Stimulated activated CD8-positive, alpha-beta memory T cell treated with anti-CD3 and anti-CD28 coated beads, Interleukin-7, amount 100 ng/mL, for 4 hours (primary cell): ENCODE measurements around the gene SLFN11.
A peak's percentile ranks its signal among the peaks of the same experiment; 100 is the strongest.
"Not testable (repeated sequence)": the region's sequence is repeated elsewhere in the genome, so short reads cannot be mapped to it uniquely, and the experiment has no call there.

Experiments used
- DNase-seq, 2 donors: peaks; one replicate each; pipeline ENCODE4 v3.0.0-alpha.2; 2020; ENCODE audit warnings: low read depth in 2 of 2

Gene SLFN11, protein sequence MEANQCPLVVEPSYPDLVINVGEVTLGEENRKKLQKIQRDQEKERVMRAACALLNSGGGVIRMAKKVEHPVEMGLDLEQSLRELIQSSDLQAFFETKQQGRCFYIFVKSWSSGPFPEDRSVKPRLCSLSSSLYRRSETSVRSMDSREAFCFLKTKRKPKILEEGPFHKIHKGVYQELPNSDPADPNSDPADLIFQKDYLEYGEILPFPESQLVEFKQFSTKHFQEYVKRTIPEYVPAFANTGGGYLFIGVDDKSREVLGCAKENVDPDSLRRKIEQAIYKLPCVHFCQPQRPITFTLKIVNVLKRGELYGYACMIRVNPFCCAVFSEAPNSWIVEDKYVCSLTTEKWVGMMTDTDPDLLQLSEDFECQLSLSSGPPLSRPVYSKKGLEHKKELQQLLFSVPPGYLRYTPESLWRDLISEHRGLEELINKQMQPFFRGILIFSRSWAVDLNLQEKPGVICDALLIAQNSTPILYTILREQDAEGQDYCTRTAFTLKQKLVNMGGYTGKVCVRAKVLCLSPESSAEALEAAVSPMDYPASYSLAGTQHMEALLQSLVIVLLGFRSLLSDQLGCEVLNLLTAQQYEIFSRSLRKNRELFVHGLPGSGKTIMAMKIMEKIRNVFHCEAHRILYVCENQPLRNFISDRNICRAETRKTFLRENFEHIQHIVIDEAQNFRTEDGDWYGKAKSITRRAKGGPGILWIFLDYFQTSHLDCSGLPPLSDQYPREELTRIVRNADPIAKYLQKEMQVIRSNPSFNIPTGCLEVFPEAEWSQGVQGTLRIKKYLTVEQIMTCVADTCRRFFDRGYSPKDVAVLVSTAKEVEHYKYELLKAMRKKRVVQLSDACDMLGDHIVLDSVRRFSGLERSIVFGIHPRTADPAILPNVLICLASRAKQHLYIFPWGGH

DNA sequence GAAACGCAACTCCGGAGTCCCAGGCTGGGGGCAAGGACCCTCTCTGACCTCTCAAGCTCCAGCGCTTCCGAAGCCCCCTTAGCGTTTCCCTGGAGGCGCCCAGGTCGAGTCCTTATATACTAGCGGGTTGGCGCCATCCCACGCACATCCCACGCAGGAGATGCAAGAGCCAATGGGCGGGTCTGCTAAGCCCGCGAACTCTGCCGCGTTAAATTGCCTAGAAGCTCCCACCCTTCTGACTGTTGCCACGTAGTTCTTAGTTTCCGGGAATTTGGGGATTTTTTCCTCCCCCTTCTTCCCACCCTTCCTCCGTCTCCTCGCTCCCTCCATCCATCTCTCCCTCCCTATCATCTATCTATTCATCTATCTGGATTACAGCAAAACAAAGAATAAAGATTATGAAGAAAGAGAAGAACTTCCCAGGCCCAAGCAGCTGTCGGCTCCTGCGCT, at the start of gene SLFN11:
Gene SLFN11 (minus strand): TSS at position 88 of the 450 bp plus-strand sequence. CDS start 9,814 bp downstream, outside the sequence.
- DNase-seq, result peak; percentile 83 to 89

DNA sequence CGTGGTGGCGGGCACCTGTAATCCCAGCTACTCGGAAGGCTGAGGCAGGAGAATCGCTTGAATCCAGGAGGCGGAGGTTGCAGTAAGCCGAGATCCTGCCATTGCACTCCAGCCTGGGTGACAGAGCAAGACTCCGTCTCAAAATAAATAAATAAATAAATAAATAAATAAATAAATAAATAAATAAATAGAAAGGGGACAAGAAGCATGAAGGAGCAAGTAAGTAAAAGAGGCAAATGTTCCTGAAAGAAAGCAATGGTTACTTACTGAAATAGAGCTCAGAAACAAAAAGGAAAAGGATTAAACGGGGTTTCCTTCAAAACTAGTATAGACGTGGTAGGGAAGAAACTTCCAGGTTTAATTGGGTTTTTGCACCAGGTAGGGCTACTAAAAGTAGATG, 47.6 kb upstream of the SLFN11 start:
- not testable (repeated sequence) for DNase-seq

DNA sequence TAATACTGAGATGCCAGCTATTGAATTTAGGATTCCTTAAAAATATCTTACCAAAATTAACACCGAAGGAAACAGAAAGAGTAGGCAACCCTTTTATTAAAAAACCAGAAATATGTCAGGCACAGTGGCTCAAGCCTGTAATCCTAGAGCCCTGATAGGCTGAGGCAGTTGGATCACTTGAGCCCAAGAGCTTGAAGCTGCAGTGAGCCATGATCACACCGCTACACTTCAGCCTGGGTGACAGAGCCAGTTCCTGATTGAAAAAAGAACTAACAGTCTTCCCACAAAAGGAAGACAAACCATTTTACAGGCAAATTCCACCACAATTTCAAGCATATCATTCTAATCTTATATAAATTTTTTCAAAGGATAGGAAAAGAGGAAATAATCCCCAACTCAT, 43.2 kb upstream of the SLFN11 start:
- DNase-seq, result no peak

DNA sequence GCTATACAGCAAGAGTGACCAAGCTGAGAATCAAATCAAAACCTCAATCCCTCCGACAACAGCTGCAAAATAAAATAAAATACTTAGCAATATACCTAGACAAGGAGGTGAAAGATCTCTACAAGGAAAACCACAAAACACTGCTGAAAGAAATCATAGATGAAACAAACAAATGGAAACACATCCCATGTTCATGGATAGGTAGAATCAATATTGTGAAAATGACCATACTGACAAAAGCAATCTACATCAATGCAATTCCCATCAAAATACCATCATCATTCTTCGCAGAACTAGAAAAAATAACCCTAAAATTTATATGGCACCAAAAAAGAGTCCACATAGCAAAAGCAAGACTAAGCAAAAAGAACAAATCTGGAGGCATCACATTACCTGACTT, 41.3 kb upstream of the SLFN11 start:
- DNase-seq, result not testable (repeated sequence)

DNA sequence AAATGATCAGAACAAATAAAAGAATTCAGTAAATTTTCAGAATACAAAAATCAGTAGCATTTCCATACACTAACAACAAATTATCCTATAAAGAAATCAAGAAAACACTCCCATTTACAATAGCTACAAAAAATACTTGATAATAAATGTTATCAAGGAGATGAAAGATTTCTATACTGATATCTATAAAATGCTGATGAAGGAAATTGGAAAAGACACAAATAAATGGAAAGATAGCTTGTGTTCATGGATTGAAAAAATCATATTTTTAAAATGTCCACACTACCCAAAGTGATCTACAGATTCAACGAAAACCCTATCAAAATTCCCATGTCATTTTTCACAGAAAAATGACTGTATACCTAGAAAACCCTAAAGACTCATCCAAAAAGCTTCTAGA, 40.8 kb upstream of the SLFN11 start:
- DNase-seq, result no peak

DNA sequence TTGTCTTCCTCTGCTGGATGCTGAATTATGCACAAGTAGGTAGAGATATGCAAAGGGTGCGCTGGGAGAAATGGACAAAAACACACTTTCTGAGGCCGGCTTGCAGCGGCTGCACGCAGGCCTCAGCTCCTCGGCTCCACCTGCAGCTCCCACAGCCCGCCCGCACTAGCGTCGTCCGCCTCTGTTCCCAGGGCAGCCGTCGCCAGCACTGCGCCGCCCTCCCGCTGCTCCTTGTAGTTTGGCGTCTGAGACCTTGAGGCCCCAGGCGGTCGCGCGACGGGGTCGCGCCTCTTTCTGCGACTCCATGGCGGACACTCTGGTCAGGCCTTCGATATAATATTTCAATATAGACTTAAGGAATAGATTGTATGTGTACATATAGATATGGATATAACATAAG, 34.1 kb upstream of the SLFN11 start:
- DNase-seq, result no peak

DNA sequence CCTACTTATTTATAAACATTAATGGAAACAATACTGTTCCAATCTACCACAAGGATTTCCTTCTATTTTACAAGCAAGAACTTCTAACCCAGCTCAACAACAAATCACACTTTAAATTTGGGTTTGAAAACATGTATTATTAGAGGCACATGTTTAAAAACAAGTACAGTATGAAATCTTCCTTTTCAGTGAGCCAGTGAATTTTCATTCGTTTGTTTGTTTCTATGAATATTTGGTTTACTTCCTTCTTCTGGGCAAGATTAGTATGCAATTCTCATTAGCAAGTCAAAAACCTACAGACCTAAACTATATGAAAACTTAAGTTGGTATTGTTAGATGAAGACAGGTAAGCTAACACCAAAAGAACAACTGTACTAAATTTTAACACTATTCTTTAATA, 33.1 kb upstream of the SLFN11 start:
- DNase-seq, result no peak

DNA sequence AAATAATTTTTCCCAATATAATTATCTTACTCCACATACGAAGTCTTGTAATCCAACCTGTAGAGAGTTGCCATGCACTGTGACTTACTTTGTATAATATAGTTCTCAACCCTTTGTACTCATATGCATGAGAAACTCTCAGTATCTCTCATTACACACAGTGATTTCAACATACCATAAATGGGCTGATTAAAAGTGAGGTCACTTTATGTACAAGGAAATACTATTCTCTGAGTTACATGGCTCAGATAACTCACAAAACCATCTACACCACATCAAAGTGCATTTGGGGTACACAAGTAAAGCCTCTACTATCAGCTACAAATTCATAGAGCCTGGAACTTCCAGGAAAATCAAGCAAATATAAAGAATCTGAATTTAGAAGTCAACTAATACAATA, 30.9 kb upstream of the SLFN11 start:
- no peak for DNase-seq

DNA sequence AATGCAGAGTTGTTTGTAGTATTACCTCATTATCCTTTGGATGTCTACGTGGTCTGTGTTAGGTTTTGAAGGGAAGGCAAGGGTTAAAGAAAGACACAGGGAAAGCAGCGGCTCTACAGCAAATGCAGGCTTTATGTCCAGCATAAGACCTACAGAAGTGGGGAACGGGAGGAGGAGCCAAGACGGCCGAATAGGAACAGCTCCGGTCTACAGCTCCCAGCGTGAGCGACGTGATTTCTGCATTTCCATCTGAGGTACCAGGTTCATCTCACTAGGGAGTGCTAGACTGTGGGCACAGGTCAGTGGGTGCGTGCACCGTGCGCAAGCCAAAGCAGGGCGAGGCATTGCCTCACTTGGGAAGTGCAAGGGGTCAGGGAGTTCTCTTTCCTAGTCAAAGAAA, 20.4 kb upstream of the SLFN11 start:
- not testable (repeated sequence) for DNase-seq

DNA sequence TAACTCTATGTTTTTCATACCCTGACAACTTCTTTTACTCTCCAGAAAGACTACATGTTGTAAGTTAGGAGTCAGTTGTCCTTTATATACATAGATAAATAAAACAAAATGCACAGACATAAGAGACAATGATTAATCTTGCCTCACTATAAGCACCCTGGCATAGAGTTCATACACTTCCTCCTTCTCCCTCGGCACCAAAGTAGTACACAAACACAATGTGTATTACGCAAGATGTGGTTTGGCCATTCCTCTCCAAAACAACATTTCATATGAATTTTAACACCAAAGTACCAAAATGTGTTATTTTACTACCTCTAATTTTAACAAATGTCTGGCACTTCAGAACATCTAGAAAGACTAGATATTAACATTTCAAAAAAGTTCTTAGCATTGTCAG, 17.2 kb upstream of the SLFN11 start:
- no peak for DNase-seq

DNA sequence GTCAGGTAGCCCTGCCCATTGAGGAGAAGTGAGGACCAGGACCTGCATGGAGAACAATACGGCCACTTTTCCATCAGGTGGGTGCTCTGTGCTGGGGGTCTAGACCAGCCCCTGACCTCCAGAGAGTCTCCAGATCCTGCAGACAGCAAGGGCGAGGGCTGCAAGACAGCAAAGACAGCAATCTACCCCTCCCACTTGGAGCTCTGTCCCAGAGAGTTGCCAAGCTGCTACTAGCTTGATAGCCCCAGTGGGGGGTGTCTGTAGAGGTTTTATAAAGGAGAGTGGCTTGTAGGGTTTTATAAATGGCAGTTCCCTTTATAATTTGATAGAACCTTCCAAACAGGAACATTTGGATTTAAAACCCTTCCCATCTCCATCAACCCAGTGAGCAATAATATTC, 16.7 kb upstream of the SLFN11 start:
- DNase-seq, result no peak

DNA sequence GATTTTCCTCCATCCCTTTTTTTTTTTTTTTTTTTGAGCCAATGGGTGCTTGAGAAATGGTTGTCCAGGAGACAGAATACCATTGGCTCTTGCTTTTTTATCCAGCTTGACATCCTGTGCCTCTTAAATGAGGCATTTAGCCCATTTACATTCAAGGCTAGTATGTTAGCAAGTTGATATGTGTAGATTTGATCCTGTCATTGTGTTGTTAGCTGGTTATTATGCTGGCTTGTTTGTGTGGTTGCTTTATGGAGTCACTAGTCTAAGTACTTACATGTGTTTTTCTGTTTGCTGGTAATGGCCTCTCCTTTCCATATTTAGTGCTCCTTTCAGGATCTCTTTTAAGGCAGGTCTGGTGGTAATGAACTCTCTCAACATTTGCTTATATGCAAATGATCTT, 14.1 kb upstream of the SLFN11 start:
- no peak for DNase-seq

DNA sequence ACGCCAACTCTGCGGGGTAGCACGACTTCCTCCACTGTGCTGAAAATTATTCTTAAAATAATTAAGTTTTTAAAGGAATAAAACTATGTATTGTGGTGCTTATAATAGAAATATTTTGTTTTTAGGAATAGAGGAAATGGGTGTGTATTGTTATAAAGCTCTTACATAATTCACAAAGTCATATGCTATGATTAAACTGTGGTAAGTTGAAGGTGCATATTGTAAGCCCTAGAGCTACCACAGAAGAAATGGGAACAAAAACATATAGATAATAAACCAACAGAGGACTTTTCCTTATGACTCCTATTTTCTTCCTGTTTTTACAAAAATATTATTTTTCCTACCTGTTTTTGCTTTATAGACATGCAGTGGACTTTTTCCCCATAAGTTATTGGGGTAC, 4.3 kb upstream of the SLFN11 start:
- DNase-seq, result no peak

DNA sequence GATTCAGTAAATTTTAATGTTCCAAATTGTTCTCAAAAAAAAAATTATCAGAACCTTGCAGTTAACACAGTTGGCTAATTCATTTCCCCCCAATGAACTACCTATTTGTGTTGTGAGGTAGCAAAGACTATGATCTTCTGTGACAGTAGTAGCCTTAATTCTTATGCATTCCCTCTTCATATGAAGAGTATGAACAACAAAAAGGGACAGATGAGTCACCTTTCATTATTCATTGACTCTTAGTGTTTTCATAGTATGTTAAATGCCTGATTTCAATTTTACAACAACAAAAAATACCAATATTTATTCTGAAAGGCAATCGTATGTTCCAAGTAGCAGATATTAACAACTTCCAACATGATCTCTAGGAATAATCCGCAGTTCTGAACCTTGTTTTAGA, 3.6 kb upstream of the SLFN11 start:
- no peak for DNase-seq

DNA sequence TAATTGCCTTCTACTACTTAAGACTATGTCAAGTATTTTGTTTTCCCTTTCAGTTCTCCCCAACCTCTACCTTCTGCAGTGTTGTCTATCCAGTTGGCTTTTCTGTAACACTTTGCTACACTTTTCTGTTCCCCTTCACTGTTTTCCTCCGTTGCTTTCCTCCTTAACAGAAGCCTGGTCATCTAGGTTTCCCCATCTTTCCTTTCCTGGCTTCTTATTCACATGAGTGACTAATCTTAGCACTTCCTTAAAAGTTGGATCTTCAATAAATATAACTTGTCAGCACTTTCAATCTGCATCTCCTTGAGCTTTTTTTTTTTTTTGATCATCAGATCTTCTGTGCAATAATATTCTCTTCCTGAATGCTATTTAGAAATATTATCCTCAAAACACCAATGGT, 2.8 kb upstream of the SLFN11 start:
- no peak for DNase-seq

DNA sequence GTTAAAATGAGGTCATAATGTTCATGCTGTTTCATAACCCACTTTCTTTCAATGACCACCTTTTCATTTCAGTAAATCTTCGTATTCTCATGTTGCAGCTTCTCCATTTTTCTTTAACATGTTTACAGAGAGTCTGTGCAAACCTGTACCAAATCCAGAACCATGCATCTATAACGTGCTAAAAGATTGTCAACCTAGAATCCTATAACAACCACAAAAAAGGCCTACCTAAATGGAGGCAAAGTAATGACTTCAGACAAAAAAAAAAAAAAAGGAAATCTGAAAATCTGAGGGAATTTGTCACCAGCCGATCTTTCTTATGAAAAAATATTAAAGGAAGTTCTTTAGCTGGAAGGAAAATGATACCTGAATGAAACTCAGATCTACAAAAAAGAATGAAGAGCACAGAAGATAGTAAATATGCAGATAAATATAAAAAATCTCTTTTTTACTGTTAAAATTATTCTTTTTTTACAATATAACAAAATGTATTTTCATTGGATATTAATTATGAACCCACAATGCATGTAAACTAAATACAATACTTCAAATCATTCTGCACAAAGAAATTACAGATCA, 1.4 kb upstream of the SLFN11 start:
- no peak for DNase-seq

DNA sequence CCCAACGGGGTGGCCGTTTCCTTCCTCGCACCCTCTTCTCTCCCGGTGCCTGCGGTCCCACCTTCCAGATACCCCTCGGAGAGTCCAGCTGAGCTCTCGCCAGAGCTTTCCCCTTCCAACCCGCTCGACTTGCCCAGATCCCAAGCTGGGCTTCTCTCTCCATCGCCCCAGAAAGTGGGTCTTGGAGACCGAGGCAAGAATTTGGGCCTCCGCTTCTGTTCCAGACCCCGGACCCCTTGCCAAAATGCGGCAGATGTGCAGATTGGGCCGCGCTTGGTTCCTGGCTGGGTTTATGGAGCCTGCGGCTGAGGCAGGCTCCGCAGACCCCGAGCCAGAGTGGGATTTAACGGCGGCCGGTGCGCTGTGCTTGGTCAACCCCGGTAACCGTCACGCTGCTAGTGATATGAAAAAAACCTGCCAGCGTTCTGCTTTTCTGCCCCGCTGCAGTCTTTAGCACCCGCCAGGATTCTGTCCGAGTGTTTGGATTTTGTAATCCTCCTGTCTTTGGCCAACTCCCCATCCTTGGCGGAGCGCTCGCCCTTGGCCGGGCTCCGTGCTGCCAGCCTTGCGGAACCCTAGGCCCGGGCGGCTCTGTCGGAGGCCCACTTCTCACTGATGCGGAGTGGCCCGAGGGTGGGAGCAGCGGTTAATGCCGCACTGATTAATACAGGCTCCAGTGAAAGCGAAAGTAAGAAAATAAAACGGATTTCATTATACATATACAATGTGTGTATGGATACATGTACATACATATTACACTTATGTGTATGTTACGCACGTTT, 754 bp upstream of the SLFN11 start:
- DNase-seq, result peak; percentile 6 to 37

DNA sequence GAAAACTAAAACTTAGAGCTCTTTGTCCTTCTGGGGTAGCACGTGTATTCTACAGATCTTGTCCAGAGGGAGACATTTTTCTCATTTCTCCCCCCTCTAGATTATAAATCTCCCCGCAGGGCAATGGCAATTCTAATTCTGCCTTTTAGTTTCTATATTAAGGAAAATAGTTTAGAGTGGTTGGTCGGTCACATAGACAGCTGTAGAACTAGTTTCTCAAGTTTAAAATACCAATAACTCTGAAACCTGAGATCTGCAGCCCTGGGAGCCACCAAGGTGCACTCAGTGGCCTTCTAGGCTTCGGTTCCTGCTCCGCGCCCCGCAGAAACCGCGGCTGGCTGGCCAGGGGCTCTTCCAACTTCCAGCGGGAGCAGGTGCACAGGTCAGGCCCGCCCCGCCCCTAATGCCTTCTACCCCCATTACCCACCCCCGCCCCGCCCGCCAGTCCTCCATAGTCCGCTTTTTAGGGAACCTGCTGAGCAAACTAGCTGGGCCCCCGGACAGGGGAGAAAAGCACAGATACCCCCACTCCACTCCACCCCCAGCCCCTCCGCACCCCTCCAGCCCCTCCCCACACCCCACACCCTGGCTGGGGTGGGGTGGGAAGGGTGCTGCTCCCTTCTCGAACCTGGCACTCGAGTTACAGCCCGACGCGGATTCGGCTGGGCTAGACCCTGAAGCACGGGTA, 431 bp downstream of the SLFN11 start:
- DNase-seq, result peak in 1 of 2 donors; percentile 18

DNA sequence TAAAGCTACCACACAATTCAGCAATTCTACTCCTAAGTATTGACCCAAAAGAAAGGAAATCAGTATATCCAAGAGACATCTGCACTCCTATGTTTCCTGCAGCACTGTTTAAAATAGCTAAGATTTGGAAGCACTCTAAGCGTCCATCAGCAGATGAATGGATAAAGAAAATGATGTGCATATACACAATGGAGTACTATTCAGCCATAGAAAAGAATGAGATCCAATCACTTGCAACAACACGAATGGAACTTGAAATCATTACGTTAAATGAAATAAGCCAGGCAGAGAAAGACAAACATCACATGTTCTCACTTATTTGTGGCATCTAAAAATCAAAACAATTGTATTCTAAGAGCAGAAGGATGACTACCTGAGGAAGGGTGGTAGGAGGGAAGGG, 1.5 kb downstream of the SLFN11 start:
- no peak for DNase-seq

DNA sequence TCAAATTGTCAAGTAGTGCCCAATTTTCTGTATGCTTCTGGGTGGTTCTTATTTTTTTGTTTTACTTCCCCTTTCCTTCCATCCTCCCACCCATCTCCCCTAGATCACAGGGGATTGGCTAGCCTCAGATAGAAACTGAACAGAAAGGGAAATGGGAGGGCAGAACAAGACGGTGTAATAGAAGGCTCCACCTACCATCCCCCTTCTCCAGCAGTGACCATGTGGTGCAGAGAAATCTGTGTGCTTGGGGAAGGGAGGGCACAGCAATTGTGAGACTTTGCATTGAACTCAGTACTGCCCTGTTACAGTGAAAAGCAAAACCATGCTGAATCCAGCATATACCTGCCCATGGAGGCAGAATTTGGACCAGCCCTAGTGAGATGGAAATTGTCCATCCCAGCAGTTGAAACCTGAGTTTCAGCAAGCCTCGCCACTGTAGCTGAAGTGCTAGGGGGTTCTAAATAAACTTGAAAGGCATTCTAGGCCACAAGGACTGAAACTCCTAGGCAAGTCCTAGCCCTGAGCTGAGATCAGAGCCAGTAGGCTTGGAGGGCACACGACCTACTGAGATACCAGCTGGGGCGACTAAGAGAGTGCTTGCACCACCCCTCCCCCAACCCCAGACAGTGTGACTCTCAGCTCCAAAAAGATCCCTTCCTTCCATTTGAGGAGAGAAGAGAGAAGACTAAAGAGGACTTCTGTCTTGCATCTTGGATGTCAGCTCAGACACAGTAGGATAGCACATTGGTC, 5.2 kb downstream of the SLFN11 start:
- DNase-seq, result no peak
